PFSK-1 (cell line): ENCODE data around the gene GNB1L.

Experiments
- FOXP2 ChIP-seq: optimal IDR thresholded peaks from 2 replicates; pipeline ENCODE3; 2011; ENCODE audit warnings: borderline replicate concordance, control low read depth, inconsistent platforms; ENCODE audit not compliant: insufficient read depth; ENCODE audit errors: extremely low read length, extremely low read depth
- POLR2AphosphoS5 ChIP-seq: IDR thresholded peaks from 2 replicates; pipeline ENCODE4 v1.6.1; 2012; ENCODE audit warnings: low read depth, mild to moderate bottlenecking, control low read depth, low read length, moderate library complexity
- REST ChIP-seq, 2 experiments: IDR thresholded peaks; 2 replicates each; pipeline versions ENCODE4 v1.6.1 to v1.8.0; 2011 to 2012; ENCODE audit warnings: low read depth in 2 of 2, low read length in 2 of 2, control low read depth in 1 of 2, inconsistent platforms in 1 of 2, mild to moderate bottlenecking in 1 of 2, moderate library complexity in 1 of 2; ENCODE audit not compliant: insufficient read depth in 1 of 2
- SIN3A ChIP-seq: IDR thresholded peaks from 2 replicates; pipeline ENCODE4 v1.6.1; 2012; ENCODE audit warnings: mild to moderate bottlenecking, low read length, moderate library complexity, borderline replicate concordance; ENCODE audit not compliant: insufficient read depth
- TAF1 ChIP-seq: IDR thresholded peaks from 2 replicates; pipeline ENCODE4 v1.6.1; 2012; ENCODE audit warnings: low read length, control low read depth, borderline replicate concordance; ENCODE audit not compliant: insufficient read depth

The GNB1L gene

GRCh38 chr22:19812910-19813309 is 41.8 kb downstream of the GNB1L start:
- TF ChIP-seq POLR2AphosphoS5 (no peak), SIN3A (no peak), TAF1 (no peak), FOXP2 (no peak), REST (IDR thresholded peaks at IDR 0.05; ENCODE audit: insufficient read depth in 1 of 2, low read depth in 2 of 2, low read length in 2 of 2) (no peak)

GRCh38 chr22:19811811-19812771 is 42.6 kb downstream of the GNB1L start:
- TF ChIP-seq REST (IDR thresholded peaks at IDR 0.05; ENCODE audit: insufficient read depth in 1 of 2, low read depth in 2 of 2, low read length in 2 of 2), result no peak
- no peak for TF ChIP-seq FOXP2
- TF ChIP-seq POLR2AphosphoS5, result no peak
- TF ChIP-seq SIN3A, result no peak
- no peak for TF ChIP-seq TAF1

GRCh38 chr22:19811211-19811621 is 43.5 kb downstream of the GNB1L start:
- no peak for TF ChIP-seq POLR2AphosphoS5
- no peak for TF ChIP-seq SIN3A
- no peak for TF ChIP-seq REST (IDR thresholded peaks at IDR 0.05; ENCODE audit: insufficient read depth in 1 of 2, low read depth in 2 of 2, low read length in 2 of 2)
- TF ChIP-seq FOXP2, result no peak
- TF ChIP-seq TAF1, result no peak

GRCh38 chr22:19810381-19811201 is 44.1 kb downstream of the GNB1L start:
- no peak for TF ChIP-seq REST (IDR thresholded peaks at IDR 0.05; ENCODE audit: insufficient read depth in 1 of 2, low read depth in 2 of 2, low read length in 2 of 2)
- TF ChIP-seq POLR2AphosphoS5, result no peak
- no peak for TF ChIP-seq TAF1
- TF ChIP-seq SIN3A, result no peak
- no peak for TF ChIP-seq FOXP2
